Stimulated activated CD8-positive, alpha-beta memory T cell treated with anti-CD3 and anti-CD28 coated beads, Interleukin-15, amount 100 ng/mL, for 4 hours (primary cell): ENCODE data around the gene TRAP1.

Experiments
- DNase-seq, 2 donors: peaks; one replicate each; pipeline ENCODE4 v3.0.0-alpha.2; 2020; ENCODE audit warnings: low read depth in 2 of 2

Gene TRAP1

DNA sequence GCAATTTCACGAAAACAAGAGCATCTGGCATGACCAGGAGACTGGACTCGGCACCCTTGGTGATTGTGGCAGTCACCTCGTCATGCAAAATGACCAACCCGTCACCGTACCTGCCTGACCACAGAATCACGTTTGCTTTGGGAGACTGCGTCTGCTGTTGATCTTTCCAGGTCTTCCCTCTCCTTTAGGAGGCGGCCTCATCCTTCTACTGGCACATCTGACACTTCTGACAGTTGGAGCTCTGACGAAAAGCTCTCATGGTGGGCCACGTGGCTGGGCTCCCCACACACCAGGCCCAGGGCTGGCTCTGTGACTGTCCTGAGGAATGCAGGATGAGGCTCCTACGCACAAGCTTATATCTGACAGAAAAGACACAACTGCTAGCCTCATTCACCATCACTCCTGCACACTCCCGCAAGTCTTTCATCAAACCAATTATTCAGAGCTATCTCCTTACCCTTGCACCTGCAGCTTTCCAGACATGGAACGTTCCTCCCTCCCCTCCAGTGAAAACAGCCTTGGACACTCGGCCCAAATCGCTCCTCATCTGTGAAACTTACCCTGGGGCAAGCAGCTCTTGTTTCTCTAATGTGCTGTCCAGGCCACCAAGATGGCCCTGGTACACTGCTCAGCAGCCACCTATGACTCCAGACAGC, 3.6 kb downstream of the TRAP1 start:
- no peak for DNase-seq

DNA sequence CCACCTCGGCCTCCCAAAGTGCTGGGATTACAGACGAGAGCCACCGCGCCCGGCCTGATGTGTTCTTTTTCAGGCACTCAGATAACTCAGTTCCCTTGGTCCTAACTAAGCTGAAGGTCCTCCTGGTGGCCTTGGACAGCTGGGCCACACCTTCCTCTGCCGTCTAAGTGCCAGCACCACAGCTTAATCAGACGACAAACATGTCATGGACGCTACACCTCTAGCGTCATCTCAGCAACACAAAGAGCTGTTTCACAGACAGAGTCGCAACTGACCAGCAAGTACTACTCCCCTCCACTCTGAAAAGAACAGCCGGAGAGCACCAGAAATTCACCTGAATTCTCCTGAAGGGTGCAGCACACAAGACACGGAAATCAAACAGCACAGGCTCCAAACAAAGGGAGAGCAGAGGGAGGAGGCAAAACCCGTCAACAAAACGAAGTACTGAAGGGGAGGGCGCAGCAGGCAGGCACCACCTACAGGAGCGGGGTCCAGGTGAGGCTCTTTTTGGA, 4.4 kb downstream of the TRAP1 start:
- no peak for DNase-seq

DNA sequence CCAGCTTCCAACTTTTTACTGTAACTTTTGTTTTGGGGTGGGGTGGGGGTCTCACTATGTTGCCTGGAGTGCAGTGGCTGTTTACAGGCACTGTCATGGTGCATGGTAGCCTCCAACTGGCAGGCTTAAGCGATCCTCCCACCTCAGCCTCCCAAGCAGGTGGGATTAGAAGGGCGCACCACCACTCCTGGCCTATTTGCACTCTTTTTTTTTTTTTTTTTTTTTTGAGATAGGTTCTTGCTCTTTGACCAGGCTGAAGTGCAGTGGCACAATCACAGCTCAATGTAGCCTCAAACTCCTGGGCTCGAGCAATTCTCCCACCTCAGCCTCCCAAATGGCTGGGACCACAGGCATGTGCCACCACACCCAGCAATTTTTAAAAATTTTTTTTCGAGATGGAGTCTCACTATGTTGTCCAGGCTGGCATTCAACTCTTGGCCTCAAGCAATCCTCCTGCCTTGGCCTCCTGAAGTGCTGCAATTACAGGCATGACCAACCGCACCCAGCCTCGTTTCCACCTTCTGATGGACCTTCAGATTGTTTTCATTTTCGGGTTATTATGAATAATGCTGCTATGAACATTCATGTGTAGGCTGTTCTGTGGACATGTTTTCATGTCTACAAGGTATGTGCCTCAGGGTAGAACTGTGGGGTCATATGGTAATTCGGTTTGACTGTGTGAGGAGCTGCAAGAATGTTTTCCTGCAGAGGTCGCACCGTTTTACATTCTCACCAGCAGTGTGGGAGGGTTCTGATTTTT, 10.9 kb downstream of the TRAP1 start:
- no peak for DNase-seq

DNA sequence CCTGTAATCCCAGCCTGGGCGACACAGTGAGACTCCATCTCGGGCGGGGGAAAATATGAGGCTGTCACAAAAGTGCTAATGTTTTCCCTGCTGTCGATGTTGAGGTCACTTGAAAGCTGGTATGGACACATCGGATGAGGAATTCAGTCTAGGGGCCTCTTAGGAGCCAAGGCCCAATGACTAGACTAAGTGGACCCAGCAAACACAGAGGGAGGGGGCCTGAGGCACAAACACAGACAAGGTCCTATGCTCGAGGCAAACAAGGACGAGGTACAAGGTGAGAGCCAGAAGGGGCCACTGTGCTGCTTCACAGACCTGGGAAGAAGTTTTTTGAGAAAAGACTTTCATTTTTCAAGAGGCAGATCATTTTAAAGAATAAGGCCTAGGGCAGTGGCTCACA, 15.2 kb downstream of the TRAP1 start:
- no peak for DNase-seq

DNA sequence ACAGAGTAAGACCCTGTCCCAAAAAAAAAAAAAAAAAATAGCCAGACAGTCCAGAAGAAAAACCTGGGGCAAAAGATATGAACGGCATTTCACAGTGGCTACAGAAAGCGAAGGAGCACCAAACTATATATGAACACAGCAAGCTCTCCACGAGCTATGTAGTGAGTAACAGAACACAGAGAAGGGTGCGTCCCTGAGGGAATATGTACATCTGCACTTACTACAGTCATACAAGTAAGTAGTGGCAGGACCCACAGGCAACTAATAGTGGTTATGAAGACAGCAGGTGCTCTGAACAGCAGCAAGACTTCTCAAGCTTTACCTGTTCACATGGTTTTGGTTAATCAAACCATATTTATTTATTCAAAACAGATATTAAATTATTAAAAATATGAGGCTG, 15.8 kb downstream of the TRAP1 start:
- no peak for DNase-seq

DNA sequence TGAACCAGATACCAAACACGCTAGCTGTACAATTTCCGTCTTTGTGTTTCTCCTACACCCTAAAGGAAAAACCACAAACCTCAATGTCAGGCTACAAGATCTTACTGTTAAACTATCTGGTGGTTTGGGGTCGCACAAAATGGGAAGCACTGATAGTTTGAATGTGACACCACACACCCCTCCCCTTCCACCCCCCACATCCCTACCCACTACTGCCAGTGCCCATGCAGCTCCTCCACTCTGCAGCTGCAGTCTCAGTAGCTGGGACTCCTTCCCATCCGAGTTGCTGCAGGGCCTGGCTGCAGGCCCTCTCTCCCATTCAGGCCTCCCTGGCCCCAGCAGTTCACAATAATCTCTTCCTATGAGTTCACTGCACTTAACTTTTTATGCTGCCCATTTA, 18.4 kb downstream of the TRAP1 start:
- no peak for DNase-seq

DNA sequence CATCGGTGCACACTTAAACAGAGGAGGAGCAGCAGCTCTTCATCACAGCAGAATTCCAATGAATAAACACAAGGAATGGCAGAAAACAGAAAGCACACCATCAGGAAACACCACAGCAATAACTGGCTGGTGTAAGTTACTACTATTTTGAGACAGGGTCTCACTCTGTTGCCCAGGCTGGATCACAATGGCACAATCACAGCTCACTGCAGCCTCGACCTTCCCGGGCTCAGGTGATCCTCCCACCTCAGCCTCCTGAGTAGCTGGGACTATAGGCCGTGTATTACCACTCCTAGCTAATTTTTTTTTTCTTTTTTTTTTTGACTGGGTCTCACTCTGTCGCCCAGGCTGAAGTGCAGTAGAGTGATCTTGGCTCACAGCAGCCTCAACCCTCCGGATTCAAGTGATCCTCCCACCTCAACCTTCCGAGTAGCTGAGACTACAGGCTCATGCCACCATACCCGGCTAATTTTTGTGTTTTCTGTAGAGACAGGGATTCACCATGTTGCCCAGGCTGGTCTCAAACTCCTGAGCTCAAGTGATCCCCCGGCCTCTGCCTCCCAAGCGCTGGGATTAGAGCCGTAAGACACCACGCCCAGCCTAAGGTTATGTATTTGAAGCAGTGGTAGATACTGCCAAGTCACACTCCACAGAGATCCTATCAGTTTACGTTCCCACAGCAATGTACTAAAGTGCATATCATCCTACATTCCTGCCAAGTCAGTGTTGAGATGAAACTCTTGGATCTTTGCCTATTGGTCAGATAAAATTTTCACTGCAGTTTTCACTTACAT, 20.7 kb downstream of the TRAP1 start:
- no peak for DNase-seq

DNA sequence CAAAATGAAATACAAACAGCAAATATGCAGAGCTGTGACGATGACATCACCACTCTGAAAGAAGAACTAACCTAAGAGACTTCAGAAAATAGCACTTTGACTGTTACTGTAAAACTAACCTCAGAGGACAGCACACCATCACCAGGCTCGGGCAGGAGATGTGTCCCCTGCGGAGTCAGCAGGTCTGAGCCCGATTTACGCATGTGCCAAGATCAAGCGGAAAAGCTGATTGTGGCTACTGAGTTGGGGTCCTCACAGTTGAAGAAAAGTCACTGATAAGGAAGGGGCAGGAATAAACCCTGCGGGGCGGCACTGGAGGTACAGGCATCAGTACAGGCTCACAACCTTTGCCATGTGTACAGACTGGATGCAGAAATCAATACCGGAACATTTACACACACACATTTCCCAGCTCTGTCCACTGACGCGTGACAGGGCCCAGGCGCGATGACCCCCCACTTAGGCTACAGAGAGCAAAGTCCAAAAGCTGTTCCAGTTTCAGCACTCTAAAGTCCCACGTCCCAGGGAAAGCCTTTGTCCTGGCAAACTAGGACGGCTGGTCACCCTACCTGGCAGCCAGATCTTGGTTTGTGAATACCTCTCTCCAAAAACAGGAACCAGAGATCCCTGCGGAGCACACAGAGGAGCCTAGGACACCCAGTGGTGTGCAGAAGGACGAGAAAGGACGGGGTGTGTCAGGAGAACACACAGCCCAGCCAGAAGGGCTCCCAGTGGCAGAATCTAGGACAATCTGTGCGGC, 21.5 kb downstream of the TRAP1 start:
- no peak for DNase-seq

DNA sequence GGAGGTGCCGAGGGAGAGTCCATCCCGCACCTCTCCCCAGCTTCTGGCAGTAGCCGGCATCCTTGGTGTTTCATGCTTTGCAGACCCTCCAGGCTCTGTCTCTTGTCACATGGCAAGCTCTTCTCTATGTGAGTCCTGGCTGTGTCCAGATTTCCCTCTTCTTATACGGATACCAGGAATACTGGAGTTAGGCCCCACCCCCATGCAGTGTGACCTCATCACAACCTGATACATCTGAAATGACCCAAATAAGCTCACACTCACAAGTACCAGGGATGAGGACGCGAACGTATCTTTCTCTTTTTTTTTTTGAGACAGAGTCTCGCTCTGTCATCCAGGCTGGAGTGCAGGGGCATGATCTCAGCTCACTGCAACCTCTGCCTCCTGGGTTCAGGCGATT, 23.3 kb downstream of the TRAP1 start:
- DNase-seq: no peak

DNA sequence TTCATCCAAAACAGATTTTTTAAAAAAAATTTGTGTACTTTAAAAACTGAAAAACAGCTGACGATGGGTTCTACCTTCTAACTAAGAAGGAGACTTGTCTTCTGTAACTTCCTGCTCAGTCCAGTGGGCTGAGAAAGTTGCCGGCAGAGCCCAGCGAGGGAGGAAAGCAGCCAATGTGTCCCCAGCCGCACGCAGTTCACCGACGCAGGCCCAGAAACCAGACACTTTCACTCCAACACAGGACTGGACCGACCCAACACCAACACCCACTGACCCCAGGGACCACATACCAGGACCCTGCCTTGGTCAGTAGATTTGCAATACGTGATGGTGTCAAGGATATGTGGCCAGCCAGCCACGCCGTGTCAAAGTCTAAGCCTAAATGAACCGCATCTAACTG, 25.6 kb downstream of the TRAP1 start:
- no peak for DNase-seq

DNA sequence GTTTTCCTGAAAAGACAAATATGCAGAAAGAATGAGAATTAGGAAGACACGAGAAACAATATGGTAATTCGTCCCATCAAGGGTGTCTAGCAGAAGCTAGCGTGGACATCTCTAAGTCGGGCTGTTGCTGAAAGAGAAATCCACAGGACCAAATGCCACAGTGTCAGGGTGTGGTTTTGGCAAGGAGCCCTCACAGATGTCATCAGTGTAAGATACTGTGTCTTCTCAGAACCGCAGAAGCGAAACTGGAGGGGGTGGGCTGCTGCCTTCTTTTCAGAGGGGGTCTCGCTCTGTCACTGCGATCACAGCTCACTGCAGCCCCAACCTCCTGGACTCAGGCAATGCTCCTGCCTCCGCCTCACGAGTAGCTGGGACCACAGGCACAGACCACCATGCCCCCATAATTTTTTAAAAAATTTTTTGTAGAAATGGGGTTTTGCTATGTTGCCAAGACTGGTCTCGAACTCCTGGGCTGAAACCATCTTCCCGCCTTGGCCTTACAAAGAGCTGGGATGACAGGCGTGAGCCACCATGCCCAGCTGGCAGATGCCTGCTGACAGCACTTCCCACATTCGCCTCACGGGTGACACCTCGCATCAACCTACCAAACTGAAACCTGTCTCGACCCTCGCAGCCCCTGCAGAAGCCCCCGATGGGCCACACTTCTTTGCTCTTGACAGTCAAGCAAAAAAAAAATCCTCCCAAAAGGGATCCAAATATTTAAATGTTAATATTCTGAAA, 26.2 kb downstream of the TRAP1 start:
- DNase-seq: no peak

DNA sequence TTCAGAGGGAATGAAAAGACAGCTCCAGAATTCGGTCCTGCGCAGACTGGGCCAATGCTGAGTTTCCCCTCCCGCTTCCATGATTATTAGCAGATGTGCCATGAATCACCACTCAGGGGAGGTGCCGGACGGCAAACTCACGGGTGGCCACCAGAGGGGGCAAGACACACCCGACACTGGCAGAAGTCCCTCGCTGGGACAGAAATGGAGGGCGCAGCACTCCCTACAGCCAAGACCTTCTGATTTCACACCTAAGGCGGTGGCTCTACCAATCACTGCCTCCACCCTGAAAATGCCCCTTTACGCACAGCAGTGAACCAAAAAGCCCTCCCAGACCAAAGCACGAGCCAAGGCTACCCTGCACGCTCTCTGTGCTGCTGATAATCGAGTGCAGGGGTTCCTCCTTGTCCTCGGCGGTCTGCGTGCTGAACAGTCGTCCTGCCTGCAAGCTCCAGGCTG, 26.8 kb downstream of the TRAP1 start:
- DNase-seq: peak; percentile 65 to 67

DNA sequence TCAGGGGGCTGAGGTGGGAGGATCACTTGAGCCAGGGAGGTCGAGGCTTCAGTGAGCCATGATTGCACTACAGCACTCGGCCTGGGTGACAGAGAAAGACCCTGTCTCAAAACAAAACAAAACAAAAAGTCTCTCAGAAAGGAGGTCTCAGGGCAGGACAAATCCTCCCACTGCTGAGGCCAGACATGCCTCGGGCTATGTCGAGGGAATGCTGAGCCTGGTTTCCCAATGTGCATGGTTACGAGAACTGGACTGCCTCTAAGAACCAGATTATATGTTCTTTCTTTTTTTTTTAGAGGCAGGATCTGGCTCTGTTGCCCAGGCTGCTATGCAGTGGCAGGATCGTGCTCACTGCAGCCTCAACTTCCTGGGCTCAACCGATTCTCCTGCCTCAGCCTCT, 27.6 kb downstream of the TRAP1 start:
- no peak for DNase-seq

DNA sequence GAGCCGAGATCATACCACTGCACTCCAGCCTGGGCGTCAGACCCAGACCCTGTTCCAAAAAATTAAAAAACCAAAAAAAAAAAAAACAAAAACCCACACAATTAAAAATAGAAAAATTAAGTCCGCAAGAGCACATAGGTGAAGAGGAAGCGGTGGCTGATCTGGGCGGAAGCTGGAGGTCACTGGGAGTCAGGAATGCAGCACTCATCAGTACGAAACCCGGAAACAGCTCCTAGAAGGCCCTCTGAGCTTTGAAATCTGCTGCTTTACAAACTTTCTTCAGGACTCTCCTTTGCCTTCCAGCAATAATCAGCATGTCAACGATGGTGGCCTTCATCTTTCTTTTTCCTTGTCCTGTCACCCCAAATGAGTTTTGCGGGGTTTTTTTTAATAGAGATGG, 29.5 kb downstream of the TRAP1 start:
- DNase-seq: no peak

DNA sequence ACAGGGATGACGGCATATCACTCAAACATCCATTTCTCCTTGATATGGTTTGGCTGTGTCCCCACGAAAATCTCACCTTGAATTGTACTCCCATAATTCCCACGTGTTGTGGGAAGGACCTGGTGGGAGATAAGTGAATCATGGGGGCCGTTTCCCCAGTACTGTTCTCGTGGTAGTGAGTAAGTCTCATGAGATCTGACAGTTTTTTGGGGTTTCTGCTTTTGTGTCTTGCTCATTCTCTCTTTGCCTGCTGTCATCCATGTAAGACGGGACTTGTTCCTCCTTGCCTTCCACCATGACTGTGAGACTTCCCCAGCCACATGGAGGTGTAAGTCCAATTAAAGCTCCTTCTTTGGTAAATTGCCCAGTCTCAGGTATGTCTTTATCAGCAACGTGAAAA, 30.3 kb downstream of the TRAP1 start:
- DNase-seq: no peak

DNA sequence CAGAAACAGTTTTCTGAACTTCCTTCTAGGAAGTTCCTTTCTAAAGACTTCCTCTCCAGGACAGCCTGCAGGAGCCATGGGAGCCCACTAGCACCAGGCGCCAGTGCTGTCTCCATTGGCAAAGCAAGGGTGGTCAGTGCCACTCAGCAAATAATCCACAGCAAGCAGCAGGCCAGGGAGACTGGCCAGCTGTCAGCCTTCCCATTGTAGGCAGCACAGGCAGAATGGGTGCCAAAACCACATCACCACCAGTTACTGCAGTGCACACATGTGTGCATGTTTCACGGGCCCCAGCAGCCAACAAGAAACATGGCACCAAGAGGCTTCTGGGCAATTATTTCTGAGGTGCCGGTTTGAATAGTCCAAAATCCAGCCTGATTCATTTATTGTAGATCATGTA, 36.1 kb downstream of the TRAP1 start:
- no peak for DNase-seq

DNA sequence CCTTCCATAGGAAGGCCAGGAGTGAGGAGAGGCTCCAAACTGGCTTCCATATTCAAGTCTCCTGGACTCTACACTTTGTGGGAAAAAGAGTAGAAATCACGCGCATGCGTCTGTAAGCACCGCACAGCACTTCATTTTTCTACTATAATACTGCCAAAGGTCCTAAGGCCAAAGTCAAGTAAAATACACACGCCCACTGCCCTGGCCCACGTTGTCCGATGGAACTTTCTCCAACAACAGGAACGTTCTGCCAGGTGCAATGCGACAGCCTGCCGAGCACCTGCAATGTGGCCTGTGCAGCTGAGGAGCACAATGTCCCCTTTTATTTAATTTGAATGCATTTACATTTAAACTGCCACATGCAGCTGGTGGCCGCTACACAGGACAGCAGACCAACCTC, 39.3 kb downstream of the TRAP1 start:
- DNase-seq: no peak

DNA sequence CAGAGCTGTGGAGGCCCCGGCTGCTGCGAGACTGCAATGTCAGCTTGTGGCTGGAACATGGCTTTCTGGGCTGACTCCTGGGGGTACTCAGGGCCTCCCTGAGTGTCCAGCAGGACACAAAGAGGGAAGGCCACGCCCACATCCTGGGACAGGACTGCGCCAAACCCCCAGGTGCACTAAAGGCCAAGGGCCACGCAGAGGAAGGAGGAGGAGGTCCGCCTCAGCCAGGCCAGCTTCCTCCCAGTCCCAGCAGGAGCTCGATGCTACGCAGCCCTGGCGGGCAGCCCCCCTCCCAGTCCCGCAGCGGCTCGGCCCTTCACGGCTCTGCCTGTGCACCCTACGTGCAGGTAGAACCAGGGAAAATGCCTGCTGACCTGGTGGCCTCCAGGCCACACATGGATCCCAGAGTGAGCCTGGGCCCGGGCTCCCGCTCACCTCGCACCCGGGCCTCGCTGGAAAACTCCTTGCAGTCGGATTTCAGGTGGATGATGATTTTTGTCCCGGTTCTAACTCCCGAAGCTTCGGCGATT, 41.7 kb downstream of the TRAP1 start:
- no peak for DNase-seq

DNA sequence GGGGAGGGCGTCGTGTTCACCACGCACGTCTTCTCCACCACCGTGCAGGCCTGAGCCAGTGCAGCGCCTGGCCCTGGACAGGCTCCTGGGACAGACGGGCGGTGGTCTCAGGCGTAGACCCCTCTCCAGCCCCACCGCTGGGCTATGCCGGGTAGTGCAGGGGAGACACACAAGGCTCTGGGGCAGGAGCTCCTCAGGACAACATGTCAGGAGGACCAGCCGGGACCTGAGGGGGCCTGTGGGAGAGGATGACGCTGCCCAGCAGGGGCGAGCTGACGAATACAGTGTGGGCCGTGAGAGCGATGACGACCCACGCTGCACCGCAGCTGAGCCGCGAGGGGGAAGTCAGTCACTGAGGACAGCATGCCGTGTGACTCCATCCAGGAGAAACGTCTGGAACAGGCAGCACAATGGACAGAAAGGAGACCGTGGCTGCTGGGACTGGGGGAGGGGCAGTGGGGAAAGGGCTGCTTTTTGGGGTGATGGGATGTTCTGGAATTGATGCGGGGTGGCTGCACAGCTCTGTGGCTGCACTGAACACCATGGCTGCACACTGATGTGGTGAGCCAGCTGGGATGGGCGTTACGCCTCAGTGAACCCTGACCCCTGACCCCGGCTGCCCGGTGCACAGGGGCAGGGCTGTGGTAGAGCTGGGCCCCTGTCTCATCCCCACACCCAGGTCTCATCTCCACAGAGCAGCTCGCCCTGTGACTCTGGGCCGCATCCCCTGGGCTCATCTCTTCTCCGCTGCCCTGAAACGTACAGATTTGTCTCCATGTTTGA, 42.6 kb downstream of the TRAP1 start:
- no peak for DNase-seq
